Fibroblast of lung (primary cell): ENCODE data around the gene DMXL2. TPM values are rescaled to one million over a fixed set of nuclear protein-coding genes. Genes with fewer than 3 reads are reported as not detected.

Experiments used
- DNase-seq, 2 donors: peaks; one replicate each; pipeline versions ENCODE4 v3.0.0 to v3.0.0-alpha.2; 2010; ENCODE audit warnings: low read depth in 2 of 2
- H2AFZ ChIP-seq: 2 replicates; pipeline ENCODE4 v1.5.1; 2012; ENCODE audit warnings: low read length, control low read depth, inconsistent platforms
- H3K27ac ChIP-seq: 2 replicates; pipeline ENCODE4 v1.5.1; 2011; ENCODE audit warnings: low read length, control low read depth; ENCODE audit not compliant: insufficient read depth
- H3K27me3 ChIP-seq: 2 replicates; pipeline ENCODE4 v1.5.1; 2011; ENCODE audit warnings: mild to moderate bottlenecking, low read length; ENCODE audit not compliant: control insufficient read depth, insufficient read depth
- H3K36me3 ChIP-seq: 2 replicates; pipeline ENCODE4 v1.5.1; 2011; ENCODE audit warnings: low read length; ENCODE audit not compliant: control insufficient read depth, insufficient read depth
- H3K4me1 ChIP-seq: 2 replicates; pipeline ENCODE4 v1.5.1; 2011; ENCODE audit warnings: low read length; ENCODE audit not compliant: control insufficient read depth, insufficient read depth; ENCODE audit errors: extremely low read depth
- H3K4me2 ChIP-seq: 2 replicates; pipeline ENCODE4 v1.5.1; 2011; ENCODE audit warnings: low read length, control low read depth; ENCODE audit not compliant: insufficient read depth; ENCODE audit errors: extremely low read depth
- H3K4me3 ChIP-seq, 4 experiments: fragments of 200-600 bp in 1 of 4; sonication (generic) in 1 of 4; replicated peaks in 1 of 4; 2 replicates each; pipeline ENCODE4 v1.5.1; 2011 to 2016; ENCODE audit warnings: low read length in 4 of 4, low read depth in 3 of 4, mild to moderate bottlenecking in 3 of 4, control low read depth in 2 of 4, inconsistent platforms in 1 of 4, mixed read lengths in 1 of 4; ENCODE audit not compliant: insufficient read depth in 1 of 4; ENCODE audit errors: control extremely low read depth in 1 of 4
- H3K79me2 ChIP-seq: 2 replicates; pipeline ENCODE4 v1.5.1; 2012; ENCODE audit warnings: mild to moderate bottlenecking, low read length, inconsistent platforms; ENCODE audit not compliant: control insufficient read depth, insufficient read depth
- H3K9ac ChIP-seq: 2 replicates; pipeline ENCODE4 v1.5.1; 2011; ENCODE audit warnings: mild to moderate bottlenecking, low read length, control low read depth; ENCODE audit not compliant: insufficient read depth
- H3K9me3 ChIP-seq: 2 replicates; pipeline ENCODE4 v1.5.1; 2012; ENCODE audit warnings: low read depth, low read length; ENCODE audit not compliant: control insufficient read depth, insufficient read depth
- H4K20me1 ChIP-seq: 2 replicates; pipeline ENCODE4 v1.5.1; 2011; ENCODE audit warnings: low read length; ENCODE audit not compliant: control insufficient read depth, insufficient read depth; ENCODE audit errors: extremely low read depth
- CTCF ChIP-seq, 2 donors: IDR thresholded peaks in 1 of 2; conservative IDR thresholded peaks in 1 of 2; 1 replicate in 1 of 2; 2 replicates in 1 of 2; pipeline ENCODE4 v1.5.1; 2011 to 2012; ENCODE audit warnings: low read length in 2 of 2, control low read depth in 1 of 2, inconsistent platforms in 1 of 2, low read depth in 1 of 2, mild to moderate bottlenecking in 1 of 2
- EZH2 ChIP-seq: IDR thresholded peaks from 2 replicates; pipeline ENCODE4 v1.5.1; 2012; ENCODE audit warnings: low read length, control low read depth, mild to moderate bottlenecking; ENCODE audit errors: missing control alignments
- polyA plus RNA-seq, 2 donors: library from polyadenylated mRNA; depleted of rRNA in 1 of 2; stranded (reverse) in 1 of 2; unstranded in 1 of 2; fragments of >200 nt; gene quantifications; 2 replicates each; pipeline ENCODE4 v1.2.1, GENCODE V29; 2011 to 2012; ENCODE audit warnings: missing spikeins in 1 of 2
- total RNA-seq: library from RNA; depleted of rRNA; stranded (reverse); fragments of >200 nt; gene quantifications from 2 replicates; pipeline ENCODE4 v1.2.1, GENCODE V29; 2014

Gene DMXL2
- total and polyA plus RNA-seq, 2 donors (not counting 1 experiment from before 2014, with no cell fraction given), result 9.4 to 31.2 TPM

- H3K9ac ChIP-seq, result no peak overlapping the region
- H2AFZ ChIP-seq, result no peak overlapping the region
- TF ChIP-seq EZH2, result no peak
- no peak for TF ChIP-seq CTCF (conservative IDR thresholded peaks at IDR 0.05 in 1 of 2, IDR thresholded peaks at IDR 0.05 in 1 of 2; ENCODE audit: low read depth in 1 of 2, low read length in 2 of 2)
- H3K79me2 ChIP-seq, result no peaks in the 10 kb centered on the region
- DNase-seq, result no peak
- H3K9me3 ChIP-seq, result no peaks in the 10 kb centered on the region
- no peaks in the 10 kb centered on the region for H3K27me3 ChIP-seq
- no peaks in the 10 kb centered on the region for H3K4me1 ChIP-seq
- H3K4me3 ChIP-seq, result no peak overlapping the region
- no peaks in the 10 kb centered on the region for H3K36me3 ChIP-seq
- H3K4me2 ChIP-seq, result no peak overlapping the region
- H4K20me1 ChIP-seq, result no peaks in the 10 kb centered on the region
- no peak overlapping the region for H3K27ac ChIP-seq
Observed at GRCh38 chr15:51416129-51416528, 206.4 kb downstream of the DMXL2 start.

DNA sequence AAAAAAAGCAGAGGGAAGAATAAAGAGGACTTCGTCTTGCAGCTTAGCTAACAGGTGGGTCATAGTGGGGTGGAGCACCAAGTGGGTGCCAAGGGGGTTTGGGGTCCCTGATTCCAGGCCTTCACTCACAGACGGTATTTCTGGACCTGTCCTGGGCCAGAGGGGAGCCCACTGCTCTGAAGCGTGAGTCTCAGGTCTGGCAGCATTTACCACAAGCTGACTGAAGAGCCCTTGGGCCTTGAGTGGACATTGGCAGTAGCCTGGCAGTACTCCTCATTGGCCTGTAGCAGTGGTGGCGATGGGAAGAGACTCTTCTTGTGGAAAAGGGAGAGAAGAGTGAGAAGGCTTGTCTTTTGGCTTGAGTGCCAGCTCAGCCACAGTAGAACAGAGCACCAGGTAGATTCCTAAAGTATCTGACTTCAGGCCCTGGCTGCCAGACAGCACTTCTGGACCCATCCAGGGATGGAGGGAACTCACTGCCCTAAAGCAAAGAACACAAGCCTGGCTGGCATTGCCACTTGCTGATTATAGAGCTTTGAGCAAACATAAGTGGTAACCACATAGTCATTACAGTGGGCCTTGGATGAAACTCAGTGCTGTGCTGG is 208.2 kb downstream of the DMXL2 start:
- Histone ChIP-seq H3K9ac (no peak overlapping the region), H2AFZ (no peak overlapping the region), H3K4me3 (no peak overlapping the region), H3K27ac (no peak overlapping the region), H3K36me3 (no peaks in the 10 kb centered on the region), H3K27me3 (no peaks in the 10 kb centered on the region), H4K20me1 (no peaks in the 10 kb centered on the region), H3K4me2 (no peak overlapping the region), H3K4me1 (no peaks in the 10 kb centered on the region), H3K79me2 (no peaks in the 10 kb centered on the region), H3K9me3 (no peaks in the 10 kb centered on the region)
- TF ChIP-seq CTCF (conservative IDR thresholded peaks at IDR 0.05 in 1 of 2, IDR thresholded peaks at IDR 0.05 in 1 of 2; ENCODE audit: low read depth in 1 of 2, low read length in 2 of 2) (no peak), EZH2 (no peak)
- DNase-seq, result no peak

- Histone ChIP-seq H3K4me3 (no peak overlapping the region), H3K4me2 (no peak overlapping the region), H3K4me1 (no peaks in the 10 kb centered on the region), H2AFZ (no peak overlapping the region), H4K20me1 (no peaks in the 10 kb centered on the region), H3K36me3 (no peaks in the 10 kb centered on the region), H3K9ac (no peak overlapping the region), H3K27ac (no peak overlapping the region), H3K79me2 (no peaks in the 10 kb centered on the region), H3K9me3 (no peaks in the 10 kb centered on the region), H3K27me3 (no peaks in the 10 kb centered on the region)
- DNase-seq, result peak; percentile 22 to 30
- no peak for TF ChIP-seq EZH2
- no peak for TF ChIP-seq CTCF (conservative IDR thresholded peaks at IDR 0.05 in 1 of 2, IDR thresholded peaks at IDR 0.05 in 1 of 2; ENCODE audit: low read depth in 1 of 2, low read length in 2 of 2)
Observed at GRCh38 chr15:51405693-51406523, 216.7 kb downstream of the DMXL2 start.
